C4-2B (cell line): Measurements from ENCODE around the gene ZBTB45.
A peak's percentile ranks its signal among the peaks of the same experiment; 100 is the strongest.
"Not testable (repeated sequence)": the region's sequence is repeated elsewhere in the genome, so short reads cannot be mapped to it uniquely, and the experiment has no call there.

Source experiments
- H3K27ac ChIP-seq: fragments of 450-650 bp; 2 replicates; pipeline ENCODE4 v1.5.1; 2017
- ZFX ChIP-seq: fragments of 450-650 bp; IDR thresholded peaks from 2 replicates; pipeline ENCODE4 v1.6.1; 2017
- TF ChIP-seq, protein P1 (sequence below): fragments of 450-650 bp; conservative IDR thresholded peaks from 2 replicates; pipeline ENCODE4 v1.5.1; 2017; ENCODE audit warnings: mild to moderate bottlenecking

The ZBTB45 gene

GRCh38 chr19:58500242-58500641 lies 19.4 kb downstream of the ZBTB45 start:
- no peak for TF ChIP-seq ZFX
- TF ChIP-seq, protein P1, sequence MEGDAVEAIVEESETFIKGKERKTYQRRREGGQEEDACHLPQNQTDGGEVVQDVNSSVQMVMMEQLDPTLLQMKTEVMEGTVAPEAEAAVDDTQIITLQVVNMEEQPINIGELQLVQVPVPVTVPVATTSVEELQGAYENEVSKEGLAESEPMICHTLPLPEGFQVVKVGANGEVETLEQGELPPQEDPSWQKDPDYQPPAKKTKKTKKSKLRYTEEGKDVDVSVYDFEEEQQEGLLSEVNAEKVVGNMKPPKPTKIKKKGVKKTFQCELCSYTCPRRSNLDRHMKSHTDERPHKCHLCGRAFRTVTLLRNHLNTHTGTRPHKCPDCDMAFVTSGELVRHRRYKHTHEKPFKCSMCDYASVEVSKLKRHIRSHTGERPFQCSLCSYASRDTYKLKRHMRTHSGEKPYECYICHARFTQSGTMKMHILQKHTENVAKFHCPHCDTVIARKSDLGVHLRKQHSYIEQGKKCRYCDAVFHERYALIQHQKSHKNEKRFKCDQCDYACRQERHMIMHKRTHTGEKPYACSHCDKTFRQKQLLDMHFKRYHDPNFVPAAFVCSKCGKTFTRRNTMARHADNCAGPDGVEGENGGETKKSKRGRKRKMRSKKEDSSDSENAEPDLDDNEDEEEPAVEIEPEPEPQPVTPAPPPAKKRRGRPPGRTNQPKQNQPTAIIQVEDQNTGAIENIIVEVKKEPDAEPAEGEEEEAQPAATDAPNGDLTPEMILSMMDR: no peak
- peak overlapping the region; percentile 90 for H3K27ac ChIP-seq

DNA sequence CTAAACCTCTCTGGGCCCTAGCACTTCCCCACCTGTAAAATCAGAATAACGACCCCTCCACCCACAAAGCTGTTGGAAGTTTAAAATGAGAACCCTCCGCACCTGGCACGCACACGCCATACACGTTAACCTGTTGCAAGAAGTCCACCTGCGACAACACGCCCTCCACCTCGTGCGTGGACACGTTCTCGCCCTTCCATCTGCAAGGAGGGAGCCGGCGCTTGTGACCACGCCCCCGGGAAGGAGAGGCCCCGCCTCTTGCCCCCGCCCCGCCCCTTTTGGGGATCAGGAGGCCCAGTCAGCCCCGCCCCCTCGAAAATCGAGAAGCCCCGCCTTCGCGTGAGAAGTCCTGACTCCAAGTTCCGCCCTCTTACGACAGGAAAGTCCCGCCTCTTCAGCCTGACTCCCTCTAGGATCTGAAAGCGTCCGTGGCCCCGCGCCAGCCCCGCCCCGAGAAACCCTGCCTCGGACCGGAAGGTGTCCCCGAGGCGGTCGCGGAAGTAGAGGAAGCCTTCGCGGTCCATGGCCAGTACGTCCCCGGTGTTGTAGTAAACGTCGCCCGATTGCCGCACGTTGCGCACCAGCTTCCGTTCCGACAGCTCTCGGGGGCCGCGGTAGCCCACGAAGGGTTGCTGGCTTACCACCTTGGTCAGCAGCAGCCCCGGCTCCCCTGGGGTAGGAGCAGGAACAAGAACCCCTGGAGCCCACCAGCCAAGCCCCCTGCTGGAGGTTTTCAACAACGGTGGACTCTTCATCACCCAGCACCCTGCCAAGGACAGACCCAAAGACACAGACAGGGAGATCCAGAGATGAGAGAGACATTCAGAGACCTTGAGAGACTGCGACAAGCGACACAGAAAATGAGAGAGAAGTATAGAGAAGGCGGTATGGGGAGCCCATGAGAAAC lies 20.3 kb downstream of the ZBTB45 start:
- peak overlapping the region; percentile 90 for H3K27ac ChIP-seq
- no peak for TF ChIP-seq ZFX
- TF ChIP-seq, protein P1: no peak

DNA sequence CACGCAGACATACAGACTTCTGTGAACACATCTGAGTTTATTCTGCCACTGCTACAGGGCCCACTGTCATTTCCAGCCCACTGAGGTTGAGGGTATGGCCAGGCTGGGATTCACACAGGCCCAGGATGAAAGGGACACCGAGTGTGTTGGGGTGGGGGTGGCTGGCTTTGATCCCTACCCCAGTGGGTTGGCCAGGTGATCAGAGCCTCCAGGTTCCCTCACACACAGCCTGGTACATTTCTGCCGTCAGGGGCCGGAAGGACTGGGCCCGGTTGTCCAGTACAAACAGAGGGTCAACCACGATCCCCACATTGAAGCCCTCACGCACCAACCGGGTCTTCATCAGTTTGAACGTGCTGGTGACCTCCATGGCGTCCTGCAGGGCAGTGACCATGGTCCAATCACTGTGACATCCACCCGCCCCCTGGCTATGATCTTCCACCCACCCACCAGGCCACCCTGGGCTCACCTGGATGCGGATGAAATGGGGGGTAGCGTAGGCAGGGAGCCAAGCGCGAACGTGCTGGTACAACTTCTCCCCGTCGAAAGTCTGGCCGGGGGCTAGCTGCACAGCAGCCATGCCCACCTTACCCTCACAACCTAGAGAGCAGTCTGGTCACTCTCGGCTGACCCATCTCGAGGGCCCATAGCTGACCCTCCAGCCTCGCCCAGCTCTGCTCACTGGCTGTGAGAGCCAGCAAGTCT lies 21.1 kb downstream of the ZBTB45 start:
- no peak for TF ChIP-seq ZFX
- TF ChIP-seq, protein P1: no peak
- H3K27ac ChIP-seq: peak overlapping the region; percentile 90

- TF ChIP-seq ZFX: no peak
- TF ChIP-seq, protein P1: no peak
- H3K27ac ChIP-seq: peak overlapping the region; percentile 90
Measured at GRCh38 chr19:58497634-58498170, 21.9 kb downstream of the ZBTB45 start.

- no peak overlapping the region for H3K27ac ChIP-seq
- TF ChIP-seq, protein P1: no peak
- TF ChIP-seq ZFX: no peak
Measured at GRCh38 chr19:58492265-58492664, 27.3 kb downstream of the ZBTB45 start.

- no peak overlapping the region for H3K27ac ChIP-seq
- TF ChIP-seq, protein P1: no peak
- TF ChIP-seq ZFX: no peak
Measured at GRCh38 chr19:58491393-58491792, 28.2 kb downstream of the ZBTB45 start.

DNA sequence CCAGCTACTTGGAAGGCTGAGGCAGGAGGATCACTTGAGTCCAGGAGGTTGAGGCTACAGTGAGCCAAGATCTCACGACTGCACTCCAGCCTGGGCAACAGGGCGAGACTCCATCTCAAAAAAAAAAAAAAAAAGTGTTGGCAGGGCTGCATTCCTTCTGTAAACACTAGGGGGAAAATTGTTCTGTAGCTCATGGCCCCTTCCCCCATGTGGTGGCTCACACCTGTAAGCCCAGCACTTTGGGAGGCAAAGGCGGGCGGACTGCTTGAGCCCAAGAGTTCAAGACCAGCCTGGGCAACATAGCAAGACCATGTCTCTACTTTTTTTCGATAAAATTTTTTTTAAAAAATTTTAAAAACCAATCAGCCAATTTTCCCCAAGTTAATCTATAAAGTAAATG lies 35.3 kb downstream of the ZBTB45 start:
- H3K27ac ChIP-seq: not testable (repeated sequence)
